ENCODE results near the gene DYNLT3. TPM values are rescaled to one million over a fixed set of nuclear protein-coding genes. Genes with fewer than 3 reads are reported as not detected.

The DYNLT3 gene
- polyA plus RNA-seq, 1 donor (not counting 4 experiments of a cell fraction or from before 2014, with no cell fraction given), result 37.3 TPM

DNA sequence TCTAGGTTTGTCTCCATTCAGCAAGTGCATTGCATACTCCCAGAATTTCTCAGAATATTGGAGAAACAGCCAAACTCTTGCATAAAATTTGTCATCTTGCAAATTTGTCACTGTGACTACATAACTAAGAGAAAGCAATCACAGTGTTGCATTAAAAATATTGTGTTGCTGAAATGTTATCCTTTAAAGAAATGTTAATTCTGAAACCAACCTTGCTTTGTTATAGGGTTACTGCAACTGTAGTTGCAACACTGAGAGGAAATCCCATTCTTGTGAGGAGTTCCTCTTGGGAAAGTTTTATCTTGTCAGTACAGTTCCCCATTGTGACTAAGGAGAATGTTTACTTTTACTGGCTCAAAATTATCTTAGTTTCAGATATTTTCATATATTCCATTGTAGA is 46.7 kb downstream of the DYNLT3 start:
- Histone ChIP-seq H3K9me1 (ENCODE audit: control insufficient read depth, extremely low read depth, insufficient read depth, low read length) (no peaks in the 10 kb centered on the region), H3K4me1 (ENCODE audit: control insufficient read depth, extremely low read depth, insufficient read depth, low read length) (no peaks in the 10 kb centered on the region), H3K4me3 (ENCODE audit: control insufficient read depth in 2 of 3, extremely low read depth in 1 of 3, insufficient read depth in 2 of 3, low read depth in 1 of 3, low read length in 3 of 3) (no peak overlapping the region), H3K4me2 (ENCODE audit: control insufficient read depth, extremely low read depth, insufficient read depth, low read depth, low read length) (no peak overlapping the region), H3K27me3 (ENCODE audit: control insufficient read depth, extremely low read depth, insufficient read depth, low read length) (no peaks in the 10 kb centered on the region), H3K27ac (ENCODE audit: control insufficient read depth, insufficient read depth, low read length) (no peak overlapping the region), H3K36me3 (ENCODE audit: control insufficient read depth in 2 of 2, extremely low read depth in 1 of 2, insufficient read depth in 2 of 2, low read length in 2 of 2) (no peaks in the 10 kb centered on the region), H3K79me2 (ENCODE audit: control insufficient read depth, insufficient read depth, low read length) (no peaks in the 10 kb centered on the region), H2AFZ (ENCODE audit: control insufficient read depth, low read length) (no peak overlapping the region), H4K20me1 (ENCODE audit: control insufficient read depth, extremely low read depth, insufficient read depth, low read length) (no peaks in the 10 kb centered on the region), H3K9ac (ENCODE audit: control insufficient read depth, extremely low read depth, insufficient read depth, low read length) (no peak overlapping the region), H3K9me3 (ENCODE audit: control insufficient read depth, low read depth, low read length) (no peaks in the 10 kb centered on the region)
- DNase-seq (ENCODE audit: low read depth, low spot score) (no peak), FAIRE-seq (no peak)
- dilution Hi-C loops (cut with MboI; ENCODE audit: extremely low pct_ligation_motif_present, low sequenced_read_pairs), result no loop called here
- TF ChIP-seq, protein P1, sequence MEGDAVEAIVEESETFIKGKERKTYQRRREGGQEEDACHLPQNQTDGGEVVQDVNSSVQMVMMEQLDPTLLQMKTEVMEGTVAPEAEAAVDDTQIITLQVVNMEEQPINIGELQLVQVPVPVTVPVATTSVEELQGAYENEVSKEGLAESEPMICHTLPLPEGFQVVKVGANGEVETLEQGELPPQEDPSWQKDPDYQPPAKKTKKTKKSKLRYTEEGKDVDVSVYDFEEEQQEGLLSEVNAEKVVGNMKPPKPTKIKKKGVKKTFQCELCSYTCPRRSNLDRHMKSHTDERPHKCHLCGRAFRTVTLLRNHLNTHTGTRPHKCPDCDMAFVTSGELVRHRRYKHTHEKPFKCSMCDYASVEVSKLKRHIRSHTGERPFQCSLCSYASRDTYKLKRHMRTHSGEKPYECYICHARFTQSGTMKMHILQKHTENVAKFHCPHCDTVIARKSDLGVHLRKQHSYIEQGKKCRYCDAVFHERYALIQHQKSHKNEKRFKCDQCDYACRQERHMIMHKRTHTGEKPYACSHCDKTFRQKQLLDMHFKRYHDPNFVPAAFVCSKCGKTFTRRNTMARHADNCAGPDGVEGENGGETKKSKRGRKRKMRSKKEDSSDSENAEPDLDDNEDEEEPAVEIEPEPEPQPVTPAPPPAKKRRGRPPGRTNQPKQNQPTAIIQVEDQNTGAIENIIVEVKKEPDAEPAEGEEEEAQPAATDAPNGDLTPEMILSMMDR (optimal IDR thresholded peaks at IDR 0.05 in 1 of 3, IDR thresholded peaks at IDR 0.05 in 1 of 3, conservative IDR thresholded peaks at IDR 0.05 in 1 of 3; ENCODE audit: extremely low read depth in 1 of 3, insufficient read depth in 2 of 3, low read length in 3 of 3), result no peak
- TF ChIP-seq EZH2 (IDR thresholded peaks at IDR 0.05; ENCODE audit: low read length), result no peak

DNA sequence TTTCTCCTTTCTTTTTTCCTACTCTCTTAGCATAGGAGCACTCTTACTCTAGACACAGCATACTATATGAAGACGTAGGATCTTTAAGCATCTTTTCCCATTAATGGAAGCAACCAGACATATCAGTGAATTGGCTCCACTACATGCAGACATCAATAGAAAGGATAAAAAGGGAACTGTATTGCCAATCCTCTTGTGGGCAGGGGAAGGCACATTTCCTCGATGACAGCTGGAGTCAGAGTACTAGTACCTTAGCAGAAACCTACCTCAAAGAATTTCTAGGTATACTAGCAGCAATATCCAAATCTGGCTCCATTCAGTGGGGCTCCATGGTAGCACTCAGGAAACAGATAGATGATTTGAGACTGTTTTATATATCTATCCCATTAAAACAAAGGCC is 47.4 kb downstream of the DYNLT3 start:
- H3K79me2 ChIP-seq (ENCODE audit: control insufficient read depth, insufficient read depth, low read length), result no peaks in the 10 kb centered on the region
- DNase-seq (ENCODE audit: low read depth, low spot score), result no peak
- dilution Hi-C loops (cut with MboI; ENCODE audit: extremely low pct_ligation_motif_present, low sequenced_read_pairs), result no loop called here
- no peaks in the 10 kb centered on the region for H3K36me3 ChIP-seq (ENCODE audit: control insufficient read depth in 2 of 2, extremely low read depth in 1 of 2, insufficient read depth in 2 of 2, low read length in 2 of 2)
- H4K20me1 ChIP-seq (ENCODE audit: control insufficient read depth, extremely low read depth, insufficient read depth, low read length), result no peaks in the 10 kb centered on the region
- no peak for TF ChIP-seq EZH2 (IDR thresholded peaks at IDR 0.05; ENCODE audit: low read length)
- TF ChIP-seq, protein P1 (optimal IDR thresholded peaks at IDR 0.05 in 1 of 3, IDR thresholded peaks at IDR 0.05 in 1 of 3, conservative IDR thresholded peaks at IDR 0.05 in 1 of 3; ENCODE audit: extremely low read depth in 1 of 3, insufficient read depth in 2 of 3, low read length in 3 of 3), result no peak
- no peak overlapping the region for H3K9ac ChIP-seq (ENCODE audit: control insufficient read depth, extremely low read depth, insufficient read depth, low read length)
- no peak overlapping the region for H2AFZ ChIP-seq (ENCODE audit: control insufficient read depth, low read length)
- no peaks in the 10 kb centered on the region for H3K9me3 ChIP-seq (ENCODE audit: control insufficient read depth, low read depth, low read length)
- H3K27me3 ChIP-seq (ENCODE audit: control insufficient read depth, extremely low read depth, insufficient read depth, low read length), result no peaks in the 10 kb centered on the region
- no peak overlapping the region for H3K4me3 ChIP-seq (ENCODE audit: control insufficient read depth in 2 of 3, extremely low read depth in 1 of 3, insufficient read depth in 2 of 3, low read depth in 1 of 3, low read length in 3 of 3)
- no peak overlapping the region for H3K4me2 ChIP-seq (ENCODE audit: control insufficient read depth, extremely low read depth, insufficient read depth, low read depth, low read length)
- no peaks in the 10 kb centered on the region for H3K4me1 ChIP-seq (ENCODE audit: control insufficient read depth, extremely low read depth, insufficient read depth, low read length)
- H3K27ac ChIP-seq (ENCODE audit: control insufficient read depth, insufficient read depth, low read length), result no peak overlapping the region
- no peaks in the 10 kb centered on the region for H3K9me1 ChIP-seq (ENCODE audit: control insufficient read depth, extremely low read depth, insufficient read depth, low read length)
- no peak for FAIRE-seq

All from keratinocyte (primary cell).